B cell (primary cell): ENCODE results near the gene SPRR1A.

Experiments used
- EZH2 ChIP-seq: IDR thresholded peaks from 2 replicates; pipeline ENCODE4 v1.6.1; 2012; ENCODE audit warnings: borderline replicate concordance, low read depth, mild to moderate bottlenecking, moderate library complexity, low read length; ENCODE audit not compliant: insufficient read depth, poor library complexity, severe bottlenecking
- TF ChIP-seq, protein P1 (sequence below): fragments of 200-600 bp; IDR thresholded peaks from one replicate; pipeline ENCODE4 v1.8.0; 2022; ENCODE audit warnings: antibody characterized with exemption, mild to moderate bottlenecking

GRCh38 chr1:153024413-153024812 is 40.5 kb downstream of the SPRR1A start:
- TF ChIP-seq, protein P1, sequence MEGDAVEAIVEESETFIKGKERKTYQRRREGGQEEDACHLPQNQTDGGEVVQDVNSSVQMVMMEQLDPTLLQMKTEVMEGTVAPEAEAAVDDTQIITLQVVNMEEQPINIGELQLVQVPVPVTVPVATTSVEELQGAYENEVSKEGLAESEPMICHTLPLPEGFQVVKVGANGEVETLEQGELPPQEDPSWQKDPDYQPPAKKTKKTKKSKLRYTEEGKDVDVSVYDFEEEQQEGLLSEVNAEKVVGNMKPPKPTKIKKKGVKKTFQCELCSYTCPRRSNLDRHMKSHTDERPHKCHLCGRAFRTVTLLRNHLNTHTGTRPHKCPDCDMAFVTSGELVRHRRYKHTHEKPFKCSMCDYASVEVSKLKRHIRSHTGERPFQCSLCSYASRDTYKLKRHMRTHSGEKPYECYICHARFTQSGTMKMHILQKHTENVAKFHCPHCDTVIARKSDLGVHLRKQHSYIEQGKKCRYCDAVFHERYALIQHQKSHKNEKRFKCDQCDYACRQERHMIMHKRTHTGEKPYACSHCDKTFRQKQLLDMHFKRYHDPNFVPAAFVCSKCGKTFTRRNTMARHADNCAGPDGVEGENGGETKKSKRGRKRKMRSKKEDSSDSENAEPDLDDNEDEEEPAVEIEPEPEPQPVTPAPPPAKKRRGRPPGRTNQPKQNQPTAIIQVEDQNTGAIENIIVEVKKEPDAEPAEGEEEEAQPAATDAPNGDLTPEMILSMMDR: no peak
- no peak for TF ChIP-seq EZH2
